Activated naive CD4-positive, alpha-beta T cell treated with anti-CD3 and anti-CD28 coated beads, Interleukin-2, amount 50 U/mL, for 72 hours (primary cell): Measurements from ENCODE around the gene JPT2. TPM values are rescaled to one million over a fixed set of nuclear protein-coding genes. Genes with fewer than 3 reads are reported as not detected.

Source experiments
- ATAC-seq, 2 donors: fragments of 150-1000 bp; cut with Tn5 transposase; 2 replicates each; pipeline ENCODE4 v1.10.0; 2021; ENCODE audit warnings: mild to moderate bottlenecking in 2 of 2, moderate library complexity in 2 of 2
- DNase-seq, 2 donors: peaks; one replicate each; pipeline ENCODE4 v3.0.0; 2021 to 2022; ENCODE audit warnings: low spot score in 2 of 2
- H3K27ac Mint-ChIP-seq, 2 donors: one replicate each; pipeline ENCODE4 v1.8.0; 2022; ENCODE audit warnings: mild to moderate bottlenecking in 2 of 2, mixed read lengths in 2 of 2
- H3K36me3 Mint-ChIP-seq, 2 donors: one replicate each; pipeline ENCODE4 v1.8.0; 2022; ENCODE audit warnings: mixed read lengths in 2 of 2
- H3K9me3 Mint-ChIP-seq, 2 donors: one replicate each; pipeline ENCODE4 v1.8.0; 2022; ENCODE audit warnings: mixed read lengths in 2 of 2
- total RNA-seq, 2 donors: library from RNA; stranded (reverse); gene quantifications; one replicate each; pipeline ENCODE4 v1.2.3, GENCODE V29; 2022

The JPT2 gene
- 10 to 100 TPM; 66.5 to 74.8 TPM for total RNA-seq

GRCh38 chr16:1677942-1678499 is at the start of gene JPT2:
JPT2 (plus strand) TSS chr16:1678279; CDS start chr16:1678313, 34 bp downstream.
- DNase-seq, result peak; percentile 97 to 98
- peaks cover 7 to 9% of the 10 kb centered on the region in 2 donors for H3K36me3 Mint-ChIP-seq
- peak within 1 kb of the TSS; percentile 84 to 89 for H3K27ac Mint-ChIP-seq
- no peaks in the 10 kb centered on the region for H3K9me3 Mint-ChIP-seq
- ATAC-seq, result peak; percentile 97 to 98

- no peak for ATAC-seq
- Mint-ChIP-seq H3K27ac (no peak overlapping the region), H3K9me3 (no peaks in the 10 kb centered on the region), H3K36me3 (peaks cover 5 to 12% of the 10 kb centered on the region in 2 donors)
- no peak for DNase-seq
Observed at GRCh38 chr16:1630450-1631213, 47.4 kb upstream of the JPT2 start.

- Mint-ChIP-seq H3K27ac (no peak overlapping the region), H3K9me3 (no peaks in the 10 kb centered on the region), H3K36me3 (peaks cover 5 to 12% of the 10 kb centered on the region in 2 donors)
- DNase-seq, result no peak
- ATAC-seq, result no peak
Observed at GRCh38 chr16:1631230-1631629, 46.8 kb upstream of the JPT2 start.

GRCh38 chr16:1631931-1632637 is 46.0 kb upstream of the JPT2 start:
- no peaks in the 10 kb centered on the region for H3K9me3 Mint-ChIP-seq
- DNase-seq (no peak), ATAC-seq (no peak)
- H3K27ac Mint-ChIP-seq, result no peak overlapping the region
- peaks cover 5 to 6% of the 10 kb centered on the region in 2 donors for H3K36me3 Mint-ChIP-seq

GRCh38 chr16:1632638-1632970 is 45.5 kb upstream of the JPT2 start:
- H3K9me3 Mint-ChIP-seq, result no peaks in the 10 kb centered on the region
- ATAC-seq (no peak), DNase-seq (no peak)
- no peak overlapping the region for H3K27ac Mint-ChIP-seq
- peaks cover 5% of the 10 kb centered on the region in 2 donors for H3K36me3 Mint-ChIP-seq

- DNase-seq, result no peak
- Mint-ChIP-seq H3K36me3 (peaks cover 5% of the 10 kb centered on the region in 2 donors), H3K9me3 (no peaks in the 10 kb centered on the region), H3K27ac (peak overlapping the region in 1 of 2 donors; percentile 55)
- ATAC-seq, result no peak
Observed at GRCh38 chr16:1633310-1633709, 44.8 kb upstream of the JPT2 start.

- ATAC-seq (no peak), DNase-seq (no peak)
- H3K27ac Mint-ChIP-seq, result peak overlapping the region; percentile 55 to 68
- H3K36me3 Mint-ChIP-seq, result peaks cover 5% of the 10 kb centered on the region in 2 donors
- H3K9me3 Mint-ChIP-seq, result no peaks in the 10 kb centered on the region
Observed at GRCh38 chr16:1634541-1634940, 43.5 kb upstream of the JPT2 start.

- DNase-seq (no peak), ATAC-seq (peak in 1 of 2 donors; percentile 44)
- peaks cover 5% of the 10 kb centered on the region in 2 donors for H3K36me3 Mint-ChIP-seq
- no peak overlapping the region for H3K27ac Mint-ChIP-seq
- no peaks in the 10 kb centered on the region for H3K9me3 Mint-ChIP-seq
Observed at GRCh38 chr16:1635070-1635469, 43.0 kb upstream of the JPT2 start.

GRCh38 chr16:1637526-1637925 is 40.6 kb upstream of the JPT2 start:
- peaks cover 5% of the 10 kb centered on the region in 2 donors for H3K36me3 Mint-ChIP-seq
- DNase-seq, result no peak
- H3K27ac Mint-ChIP-seq, result no peak overlapping the region
- H3K9me3 Mint-ChIP-seq, result no peaks in the 10 kb centered on the region
- ATAC-seq, result no peak

- Mint-ChIP-seq H3K27ac (no peak overlapping the region), H3K36me3 (peaks cover 1 to 5% of the 10 kb centered on the region in 2 donors), H3K9me3 (no peaks in the 10 kb centered on the region)
- no peak for ATAC-seq
- DNase-seq, result no peak
Observed at GRCh38 chr16:1638757-1639156, 39.3 kb upstream of the JPT2 start.

- Mint-ChIP-seq H3K9me3 (no peaks in the 10 kb centered on the region), H3K27ac (no peak overlapping the region), H3K36me3 (peaks cover 0 to 4% of the 10 kb centered on the region in 2 donors)
- DNase-seq (no peak), ATAC-seq (no peak)
Observed at GRCh38 chr16:1639282-1639681, 38.8 kb upstream of the JPT2 start.

GRCh38 chr16:1639860-1640259 is 38.2 kb upstream of the JPT2 start:
- Mint-ChIP-seq H3K36me3 (no peaks in the 10 kb centered on the region), H3K27ac (no peak overlapping the region), H3K9me3 (no peaks in the 10 kb centered on the region)
- DNase-seq (no peak), ATAC-seq (no peak)

GRCh38 chr16:1640261-1640941 is 37.7 kb upstream of the JPT2 start:
- Mint-ChIP-seq H3K27ac (peak overlapping the region in 1 of 2 donors; percentile 57), H3K36me3 (peaks cover 0 to 2% of the 10 kb centered on the region in 2 donors)
- no peak for DNase-seq

GRCh38 chr16:1641261-1641660 is 36.8 kb upstream of the JPT2 start:
- Mint-ChIP-seq H3K36me3 (peaks cover 0 to 9% of the 10 kb centered on the region in 2 donors), H3K9me3 (no peaks in the 10 kb centered on the region), H3K27ac (no peak overlapping the region)
- no peak for ATAC-seq
- no peak for DNase-seq

More at GRCh38 chr16:1640261-1640941, 37.7 kb upstream of the JPT2 start:
- ATAC-seq, result no peak
- H3K9me3 Mint-ChIP-seq, result no peaks in the 10 kb centered on the region

GRCh38 chr16:1642148-1642547 is 35.9 kb upstream of the JPT2 start:
- Mint-ChIP-seq H3K36me3 (peaks cover 0 to 15% of the 10 kb centered on the region in 2 donors), H3K9me3 (no peaks in the 10 kb centered on the region), H3K27ac (peak overlapping the region in 1 of 2 donors; percentile 53)
- ATAC-seq (no peak), DNase-seq (no peak)

GRCh38 chr16:1642753-1643152 is 35.3 kb upstream of the JPT2 start:
- ATAC-seq, result no peak
- Mint-ChIP-seq H3K9me3 (no peaks in the 10 kb centered on the region), H3K27ac (no peak overlapping the region), H3K36me3 (peaks cover 0 to 17% of the 10 kb centered on the region in 2 donors)
- no peak for DNase-seq

GRCh38 chr16:1643521-1643920 is 34.6 kb upstream of the JPT2 start:
- DNase-seq (no peak), ATAC-seq (no peak)
- Mint-ChIP-seq H3K27ac (peak overlapping the region in 1 of 2 donors; percentile 31), H3K9me3 (no peaks in the 10 kb centered on the region), H3K36me3 (peaks cover 0 to 21% of the 10 kb centered on the region in 2 donors)
